NOMO-1 treated with DMSO at 0.1 percent for 48 hours (cell line): ENCODE data around the gene ITPR3.

Source experiments
- DNase-seq: peaks from one replicate; lab custom pipeline; 2025; ENCODE audit not compliant: unreplicated experiment; lab: John Stamatoyannopoulos, UW

Gene ITPR3

DNA sequence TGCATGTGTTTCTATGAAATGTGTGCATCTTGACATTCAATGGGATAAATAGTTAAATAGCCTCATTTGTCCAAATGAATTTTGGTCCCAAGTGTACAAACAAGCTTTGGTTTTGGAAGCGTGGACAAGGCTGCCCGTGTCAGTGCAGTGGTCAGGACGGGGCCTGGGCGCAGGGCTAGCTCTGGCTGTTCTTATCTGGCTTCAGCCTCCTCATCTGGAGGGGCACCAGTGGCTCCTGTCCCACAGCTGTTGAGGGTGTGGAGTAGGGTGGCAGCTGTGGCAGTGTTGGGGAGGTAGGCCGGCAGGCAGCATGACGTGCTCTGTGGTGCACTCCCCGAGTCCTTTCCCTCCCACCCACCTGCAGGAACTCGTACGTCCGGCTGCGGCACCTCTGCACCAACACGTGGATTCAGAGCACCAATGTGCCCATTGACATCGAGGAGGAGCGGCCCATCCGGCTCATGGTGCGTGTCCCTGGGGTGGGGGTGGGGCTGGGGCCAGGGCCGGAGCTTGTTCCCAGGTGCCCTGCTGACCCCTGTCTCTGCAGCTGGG is 43.5 kb downstream of the ITPR3 start:
- DNase-seq = no peak

DNA sequence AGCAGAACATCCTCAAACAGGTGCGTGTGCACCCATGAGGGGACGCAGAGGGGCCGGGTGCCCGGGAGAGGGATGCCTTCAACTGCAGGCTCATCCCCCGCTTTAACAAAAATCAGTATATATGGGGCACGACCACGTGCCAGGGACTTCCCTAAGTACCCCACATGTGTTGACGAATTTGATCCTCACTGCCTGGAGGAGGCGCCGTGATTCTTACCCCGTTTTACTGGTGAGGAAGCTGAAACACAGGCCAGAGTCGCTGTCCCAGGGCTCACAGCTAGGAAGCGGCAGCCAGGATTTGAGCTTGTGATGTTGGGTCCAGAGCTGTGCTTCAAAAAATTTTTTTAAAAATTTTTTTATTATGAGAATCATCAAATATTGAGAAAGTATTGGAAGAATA is 44.8 kb downstream of the ITPR3 start:
- no peak for DNase-seq

DNA sequence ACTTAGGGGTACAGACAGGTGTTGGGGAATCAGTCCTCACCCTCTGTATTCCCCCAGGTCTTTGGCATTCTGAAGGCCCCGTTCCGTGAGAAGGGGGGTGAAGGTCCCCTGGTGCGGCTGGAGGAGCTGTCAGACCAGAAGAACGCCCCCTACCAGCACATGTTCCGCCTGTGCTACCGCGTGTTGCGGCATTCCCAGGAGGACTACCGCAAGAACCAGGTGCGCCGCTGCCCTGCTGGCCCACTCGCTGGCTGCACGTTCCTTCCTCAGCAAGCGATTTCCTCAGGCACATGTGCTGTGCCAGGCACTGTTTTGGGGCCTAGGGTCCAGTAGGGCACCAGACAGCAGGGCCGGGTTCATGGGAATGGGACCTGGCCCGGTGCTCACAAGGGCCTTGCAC is 46.0 kb downstream of the ITPR3 start:
- no peak for DNase-seq

DNA sequence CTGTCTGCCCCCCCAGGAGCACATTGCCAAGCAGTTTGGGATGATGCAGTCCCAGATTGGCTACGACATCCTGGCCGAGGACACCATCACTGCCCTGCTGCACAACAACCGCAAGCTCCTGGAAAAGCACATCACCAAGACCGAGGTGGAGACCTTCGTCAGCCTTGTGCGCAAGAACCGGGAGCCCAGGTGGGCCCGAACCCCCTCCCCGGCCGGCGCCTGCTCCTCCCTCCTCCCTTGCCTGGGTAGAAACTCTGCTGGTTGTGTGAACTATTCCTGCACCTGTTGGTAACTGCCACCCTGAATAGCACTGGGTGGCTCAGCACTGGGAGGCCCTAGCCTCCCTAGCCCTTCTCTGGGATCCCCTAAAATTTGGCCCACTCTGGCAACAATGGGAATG is 46.7 kb downstream of the ITPR3 start:
- DNase-seq = no peak

DNA sequence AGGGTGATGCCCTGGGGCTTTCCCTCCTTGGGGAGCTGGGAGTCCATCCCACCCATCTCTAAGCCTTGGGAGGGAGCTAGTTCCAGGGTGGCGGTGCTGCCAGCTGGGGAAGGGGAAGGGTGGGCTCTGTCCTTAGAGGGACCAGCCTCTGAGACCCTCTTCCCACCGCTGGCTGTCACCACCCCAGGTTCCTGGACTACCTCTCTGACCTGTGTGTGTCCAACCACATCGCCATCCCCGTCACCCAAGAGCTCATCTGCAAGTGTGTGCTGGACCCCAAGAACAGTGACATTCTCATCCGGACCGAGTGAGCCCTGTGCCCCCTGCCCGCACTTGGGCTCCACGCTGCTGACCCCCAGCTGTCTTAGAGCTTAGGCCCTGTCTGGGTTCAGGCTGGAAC is 47.2 kb downstream of the ITPR3 start:
- DNase-seq = no peak

DNA sequence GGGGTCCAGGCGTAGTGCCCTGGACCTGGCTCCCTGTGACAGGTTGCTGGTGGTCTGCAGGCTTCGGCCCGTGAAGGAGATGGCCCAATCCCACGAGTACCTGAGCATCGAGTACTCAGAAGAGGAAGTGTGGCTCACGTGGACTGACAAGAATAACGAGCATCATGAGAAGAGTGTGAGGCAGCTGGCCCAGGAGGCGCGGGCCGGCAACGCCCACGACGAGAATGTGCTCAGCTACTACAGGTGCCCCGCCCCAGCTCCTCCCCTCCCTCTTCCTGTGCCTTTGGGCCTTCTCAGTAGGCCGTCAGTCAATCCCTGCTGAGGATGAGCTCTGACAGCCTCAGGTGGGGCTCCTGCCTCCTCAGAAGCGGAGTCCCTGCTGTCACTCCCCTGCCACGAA is 47.8 kb downstream of the ITPR3 start:
- DNase-seq = no peak

DNA sequence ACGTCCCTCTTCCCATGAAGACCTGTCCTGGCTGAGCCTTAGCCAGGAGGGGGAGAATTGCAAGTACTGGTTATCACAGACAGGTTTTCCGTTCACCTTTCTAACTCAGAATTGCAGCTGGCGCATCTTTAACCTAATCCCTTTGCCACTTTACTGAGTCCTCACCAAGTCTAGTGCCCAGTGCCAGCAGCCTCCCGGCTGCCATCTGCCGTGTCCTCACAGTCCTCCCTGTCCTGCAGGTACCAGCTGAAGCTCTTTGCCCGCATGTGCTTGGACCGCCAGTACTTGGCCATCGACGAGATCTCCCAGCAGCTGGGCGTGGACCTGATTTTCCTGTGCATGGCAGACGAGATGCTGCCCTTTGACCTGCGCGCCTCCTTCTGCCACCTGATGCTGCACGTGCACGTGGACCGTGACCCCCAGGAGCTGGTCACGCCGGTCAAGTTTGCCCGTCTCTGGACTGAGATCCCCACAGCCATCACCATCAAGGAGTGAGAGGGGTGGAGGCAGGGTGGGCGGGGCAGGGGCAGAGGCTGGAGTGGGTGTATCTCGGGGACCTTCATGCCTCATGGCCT is 49.1 kb downstream of the ITPR3 start:
- no peak for DNase-seq

DNA sequence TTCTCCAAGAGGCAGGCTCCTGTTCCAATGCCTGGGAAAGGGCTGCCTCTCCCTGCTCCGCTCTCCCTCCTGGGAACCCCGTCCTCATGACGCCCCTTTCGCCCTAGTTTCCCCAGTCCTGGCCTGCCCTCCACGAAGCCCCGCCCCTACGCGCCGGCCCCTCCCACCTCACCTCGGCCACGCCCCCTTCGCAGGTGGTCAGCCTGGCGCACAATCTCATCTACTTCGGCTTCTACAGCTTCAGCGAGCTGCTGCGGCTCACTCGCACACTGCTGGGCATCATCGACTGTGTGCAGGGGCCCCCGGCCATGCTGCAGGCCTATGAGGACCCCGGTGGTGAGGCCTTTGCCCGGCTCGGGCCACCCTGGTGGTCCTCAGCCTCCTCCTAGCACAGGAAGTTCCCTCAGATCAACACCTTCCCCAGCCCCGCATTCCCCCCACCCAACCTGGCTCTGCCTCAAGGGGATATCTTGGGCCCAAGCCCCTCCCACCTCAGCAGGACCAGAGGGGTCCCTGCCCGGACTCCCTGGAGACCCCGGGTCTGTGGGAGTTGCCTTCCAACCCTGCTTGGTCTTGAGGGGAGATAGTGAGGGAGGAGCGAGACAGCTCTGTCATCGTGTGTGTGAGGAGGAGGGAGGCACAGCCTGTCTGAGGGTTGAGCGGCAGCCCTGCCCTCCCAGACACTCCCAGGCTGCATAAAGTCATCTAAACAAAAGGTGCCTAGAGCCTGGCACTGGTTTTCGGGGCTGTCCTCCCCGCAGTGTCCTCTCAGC is 50.0 kb downstream of the ITPR3 start:
- no peak for DNase-seq

DNA sequence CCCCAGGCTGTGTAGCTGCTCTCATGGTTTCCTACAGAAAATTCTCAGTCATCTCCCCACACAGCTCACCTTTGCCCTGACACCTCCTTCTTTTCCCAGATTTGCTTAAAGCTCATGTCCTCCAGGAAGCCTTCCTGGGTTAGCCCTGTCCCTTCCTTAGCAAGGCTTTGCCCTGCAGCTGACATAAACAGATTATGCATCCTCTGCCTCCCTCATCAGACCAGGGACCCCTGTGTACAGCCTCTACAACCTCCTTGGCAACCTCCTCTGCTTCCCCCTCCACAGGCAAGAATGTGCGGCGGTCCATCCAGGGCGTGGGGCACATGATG is 50.6 kb downstream of the ITPR3 start:
- no peak for DNase-seq

DNA sequence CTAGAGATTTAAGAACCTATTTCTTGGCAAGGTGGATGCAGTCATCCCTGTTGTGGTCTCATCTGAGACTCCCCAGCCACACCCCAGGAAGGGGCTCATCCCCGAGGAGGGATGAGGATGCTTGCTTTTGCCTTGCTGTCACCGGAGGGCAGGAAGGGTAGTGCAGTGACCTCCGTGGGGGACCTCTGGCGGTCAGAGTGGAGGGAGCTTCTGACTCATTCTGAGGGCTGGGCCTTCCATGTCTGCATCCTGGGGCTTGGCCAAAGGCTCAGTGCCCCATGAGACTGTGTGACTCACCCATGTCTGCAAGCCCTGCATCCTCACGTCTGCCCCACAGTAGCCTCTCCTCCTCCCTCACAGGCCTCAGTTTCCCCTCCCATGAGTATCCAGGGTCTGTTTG is 51.7 kb downstream of the ITPR3 start:
- DNase-seq = no peak

DNA sequence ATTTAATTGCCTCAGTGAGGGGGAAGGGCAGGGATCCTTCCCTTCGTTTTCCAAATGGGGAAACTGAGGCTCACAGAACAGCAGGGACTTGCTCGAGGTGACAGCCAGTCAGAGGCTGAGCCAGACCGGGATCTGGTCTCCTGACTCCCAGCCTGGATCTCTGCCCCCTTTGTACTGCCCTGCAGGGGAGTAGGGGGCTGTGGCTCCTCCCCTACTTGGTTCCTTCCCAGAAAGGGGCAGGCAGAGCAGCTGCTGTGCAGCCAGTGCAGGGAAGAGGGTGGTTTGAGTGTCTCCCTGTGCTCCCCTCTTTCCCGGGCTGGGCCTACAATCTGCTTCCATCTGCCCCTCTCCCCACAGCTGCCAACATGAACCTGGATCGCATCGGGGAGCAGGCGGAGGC is 52.7 kb downstream of the ITPR3 start:
- no peak for DNase-seq

DNA sequence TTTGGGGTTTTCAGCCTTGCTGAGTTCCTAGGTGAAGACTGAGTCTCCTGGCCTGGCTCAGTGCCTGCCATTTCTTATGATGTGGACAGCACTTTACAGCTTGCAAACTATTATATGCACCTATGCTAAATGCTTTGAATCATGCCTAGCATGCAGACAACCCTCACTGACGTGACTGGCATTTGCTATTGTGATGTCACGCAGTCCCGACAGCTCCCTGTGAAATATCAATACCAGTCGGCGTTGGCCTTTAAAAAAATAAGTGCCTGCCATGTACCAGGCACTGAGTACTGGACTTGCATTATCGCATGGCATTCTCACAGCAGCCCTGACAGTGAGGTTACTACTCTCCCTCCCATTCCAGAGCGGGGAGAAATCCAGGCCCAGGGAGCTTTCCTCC is 54.8 kb downstream of the ITPR3 start:
- no peak for DNase-seq

DNA sequence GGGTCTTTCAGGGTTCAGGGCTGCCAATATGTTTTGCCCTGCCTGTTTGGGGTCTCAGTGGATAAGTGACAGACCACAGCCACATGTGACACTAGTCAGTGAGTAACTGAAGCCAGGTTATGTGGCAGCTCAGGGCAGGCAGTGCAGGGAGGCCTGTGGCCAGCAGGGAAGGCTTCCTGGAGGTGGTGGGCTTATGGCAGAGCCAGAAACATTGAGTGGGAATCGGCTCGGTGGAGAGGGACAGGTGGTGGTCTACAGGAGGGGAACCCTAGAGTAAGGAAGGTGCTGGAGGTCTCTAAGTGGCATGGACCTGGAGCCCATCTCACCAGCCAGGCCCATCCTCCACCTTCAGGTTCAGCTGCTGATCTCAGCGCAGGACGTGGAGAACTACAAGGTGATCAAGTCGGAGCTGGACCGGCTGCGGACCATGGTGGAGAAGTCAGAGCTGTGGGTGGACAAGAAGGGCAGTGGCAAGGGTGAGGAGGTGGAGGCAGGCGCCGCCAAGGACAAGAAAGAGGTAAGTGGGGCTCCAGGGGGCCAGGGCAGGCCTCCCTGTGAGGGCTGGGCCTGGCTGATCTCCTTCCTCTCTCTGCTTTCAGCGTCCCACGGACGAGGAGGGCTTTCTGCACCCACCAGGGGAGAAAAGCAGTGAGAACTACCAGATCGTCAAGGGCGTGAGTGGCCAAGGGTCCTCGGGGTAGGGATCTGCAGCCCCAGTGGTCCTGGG is 55.5 kb downstream of the ITPR3 start:
- no peak for DNase-seq

DNA sequence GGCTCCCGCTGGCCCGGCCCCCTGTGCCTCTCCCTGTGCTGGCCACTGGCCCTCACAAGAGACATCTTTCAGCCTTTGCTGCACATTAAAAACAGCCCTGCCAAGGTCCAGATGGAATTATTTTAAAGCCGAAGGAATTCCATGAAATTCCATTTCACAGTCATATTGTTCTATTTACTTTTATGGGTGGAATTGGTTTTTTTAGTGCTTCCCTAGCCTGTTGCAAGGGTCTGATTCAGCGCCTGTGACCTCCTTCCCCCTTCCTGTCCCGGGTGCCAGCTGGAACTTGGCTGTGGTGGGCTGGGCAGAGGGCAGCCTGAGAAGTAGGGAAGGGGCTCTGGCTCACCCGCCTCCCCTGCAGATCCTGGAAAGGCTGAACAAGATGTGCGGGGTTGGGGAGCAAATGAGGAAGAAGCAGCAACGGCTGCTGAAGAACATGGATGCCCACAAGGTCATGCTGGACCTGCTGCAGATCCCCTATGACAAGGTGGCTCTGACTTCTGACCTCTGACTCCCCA is 56.1 kb downstream of the ITPR3 start:
- no peak for DNase-seq

DNA sequence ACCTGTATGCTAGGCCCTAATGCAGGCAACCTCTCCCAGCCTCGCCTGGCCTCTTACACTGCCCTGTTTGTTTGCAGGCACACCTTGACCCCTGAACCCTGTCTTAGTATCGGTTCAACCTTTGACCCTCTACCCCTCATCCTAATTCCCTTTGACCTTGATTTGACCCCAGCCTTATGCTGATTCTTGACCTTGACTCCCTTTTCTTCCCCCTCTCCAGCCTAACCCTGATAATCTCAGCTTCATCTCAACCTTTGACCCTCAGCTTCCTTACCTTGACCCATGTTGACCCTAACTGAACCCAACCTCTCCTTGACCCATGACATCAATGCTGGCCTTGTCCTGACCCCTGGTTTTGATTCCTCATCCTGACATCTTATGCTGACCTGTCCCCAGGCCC is 56.6 kb downstream of the ITPR3 start:
- DNase-seq = no peak

DNA sequence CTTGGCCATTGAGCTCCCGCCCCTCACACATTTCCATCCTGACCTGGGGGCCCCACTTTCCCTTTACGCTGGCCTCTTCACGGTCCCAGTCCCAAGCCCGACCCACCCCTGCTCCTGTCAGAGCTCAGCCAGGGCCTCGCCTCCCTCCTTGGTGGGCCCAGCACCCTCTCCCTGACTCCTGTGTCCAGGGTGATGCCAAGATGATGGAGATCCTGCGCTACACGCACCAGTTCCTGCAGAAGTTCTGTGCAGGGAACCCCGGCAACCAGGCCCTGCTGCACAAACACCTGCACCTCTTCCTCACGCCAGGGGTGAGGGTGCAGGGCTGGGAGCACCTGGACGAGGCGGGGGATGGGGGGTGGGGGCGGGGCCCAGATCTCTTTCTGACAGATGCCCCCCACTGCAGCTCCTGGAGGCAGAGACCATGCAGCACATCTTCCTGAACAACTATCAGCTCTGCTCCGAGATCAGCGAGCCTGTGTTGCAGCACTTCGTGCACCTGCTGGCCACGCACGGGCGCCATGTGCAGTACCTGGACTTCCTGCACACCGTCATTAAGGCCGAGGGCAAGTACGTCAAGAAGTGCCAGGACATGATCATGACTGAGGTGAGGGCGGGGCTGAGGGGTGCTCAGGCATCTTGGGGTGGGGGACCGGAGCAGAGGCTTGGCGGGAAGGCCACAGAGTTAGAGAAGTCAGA is 57.3 kb downstream of the ITPR3 start:
- no peak for DNase-seq

DNA sequence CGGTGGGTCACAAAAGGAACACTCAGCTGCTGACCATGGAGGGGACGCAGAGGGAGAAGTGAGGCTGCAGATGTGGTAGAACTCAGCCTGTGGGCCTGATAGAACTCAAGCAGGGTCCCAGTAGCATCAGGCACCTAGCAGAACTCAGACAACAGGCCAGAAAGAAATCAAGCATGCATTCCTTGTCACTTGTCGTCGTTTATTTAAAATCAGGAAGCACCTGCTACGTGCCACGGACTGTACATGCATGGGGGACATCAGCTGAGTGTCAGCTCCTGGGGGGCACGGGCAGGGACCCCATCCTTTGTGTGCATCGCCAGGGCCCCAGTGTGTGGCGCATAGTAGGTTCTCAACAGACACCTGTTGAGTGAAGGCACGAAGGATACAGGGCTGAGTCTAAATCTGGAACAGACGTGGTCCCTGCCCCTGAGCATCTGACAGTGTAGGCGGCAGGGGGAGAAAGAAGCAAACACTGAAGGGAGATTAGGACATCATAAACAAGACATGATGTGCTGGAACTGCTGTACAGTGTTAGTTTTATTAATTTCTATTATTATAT is 57.9 kb downstream of the ITPR3 start:
- DNase-seq = no peak

DNA sequence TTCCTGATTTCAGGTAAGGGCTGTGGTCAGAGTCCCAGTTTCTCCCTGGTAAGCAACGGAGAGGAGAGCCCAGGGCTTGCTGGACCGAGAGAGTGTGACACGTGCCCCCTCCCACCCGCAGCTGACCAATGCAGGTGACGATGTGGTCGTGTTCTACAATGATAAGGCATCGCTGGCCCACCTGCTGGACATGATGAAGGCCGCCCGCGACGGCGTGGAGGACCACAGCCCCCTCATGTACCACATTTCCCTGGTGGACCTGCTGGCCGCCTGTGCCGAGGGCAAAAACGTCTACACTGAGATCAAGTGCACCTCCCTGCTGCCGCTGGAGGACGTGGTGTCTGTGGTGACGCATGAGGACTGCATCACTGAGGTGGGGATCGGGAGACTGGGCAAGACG is 58.6 kb downstream of the ITPR3 start:
- no peak for DNase-seq

DNA sequence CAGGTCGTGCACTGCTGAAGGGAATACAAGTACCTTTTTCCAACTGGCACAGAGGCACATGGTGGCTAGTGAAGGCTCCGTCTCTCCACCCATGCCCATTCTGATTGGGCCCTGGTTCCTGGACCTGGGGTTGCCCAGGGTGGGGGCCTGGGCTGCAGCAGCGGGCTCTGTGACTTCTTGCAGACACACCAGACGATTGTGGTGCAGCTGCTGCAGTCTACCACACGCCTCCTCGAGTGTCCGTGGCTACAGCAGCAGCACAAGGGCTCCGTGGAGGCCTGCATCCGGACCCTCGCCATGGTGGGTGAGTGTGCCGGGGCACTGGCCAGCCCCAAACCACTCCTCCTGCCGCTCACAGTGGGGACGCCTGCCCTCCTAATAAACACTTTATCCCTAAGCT is 61.2 kb downstream of the ITPR3 start:
- DNase-seq = no peak

DNA sequence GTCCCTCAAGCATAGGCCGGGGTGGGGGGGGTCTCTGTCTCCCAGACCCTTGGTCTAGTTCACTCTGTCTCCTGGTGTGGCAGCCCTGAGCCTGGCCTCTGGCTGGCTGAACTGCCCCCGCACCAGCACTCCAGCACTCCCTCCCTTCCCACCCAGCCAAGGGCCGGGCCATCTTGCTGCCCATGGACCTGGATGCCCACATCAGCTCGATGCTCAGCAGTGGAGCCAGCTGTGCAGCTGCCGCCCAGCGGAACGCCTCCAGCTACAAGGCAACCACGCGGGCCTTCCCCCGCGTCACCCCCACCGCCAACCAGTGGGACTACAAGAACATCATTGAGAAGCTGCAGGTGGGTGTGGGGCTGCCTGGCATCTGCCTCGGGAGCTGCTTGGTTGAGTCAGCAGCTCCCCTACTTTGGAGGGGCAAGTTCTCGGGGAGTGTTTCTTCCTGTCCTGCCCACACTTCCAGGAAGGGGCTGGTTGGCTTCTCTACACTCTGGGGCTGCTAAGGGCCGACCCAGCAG is 62.0 kb downstream of the ITPR3 start:
- DNase-seq = no peak
